Heart left ventricle (tissue), 13 donors: ENCODE data around the gene MRRF.

Source experiments
- POLR2A ChIP-seq, 2 donors: fragments of 450-650 bp; IDR thresholded peaks; one replicate each; pipeline ENCODE4 v1.6.1; 2017; ENCODE audit warnings: antibody characterized with exemption in 2 of 2, mild to moderate bottlenecking in 2 of 2, moderate library complexity in 2 of 2
- TF ChIP-seq, protein P1 (sequence below), 12 donors: fragments of 200-600 bp; sonication (generic) in 4 of 12; IDR thresholded peaks; one replicate each; pipeline versions ENCODE4 v1.5.0 to v1.8.0; 2018 to 2022; ENCODE audit warnings: antibody characterized with exemption in 12 of 12, mild to moderate bottlenecking in 5 of 12
- donor health status: ischemic (EF 13 %, LVEDD 7.1; RV severe dilation, severe dysfunction).
- donor health status: DM: no; HTN: yes; CAD: no.
- donor health status: DM: no; HTN: no; CAD: no.
- donor health status: ischemic (EF 25% LVEDD 6.9; RV normal size, moderate dysfunction).
- donor health status: ischemic (EF 25% LVEDD 5.7; RV mildly dilated, moderate dysfunction).
- donor health status: ischemic (EF 35%, LVEDD 5.7; RV mildly dilated, moderate dysfunction).
- donor health status: nonischemic (EF 11% LVEDD 7.7; RV severe dilation, severe dysfunction).
- donor health status: DM: yes; HTN: yes; CAD: no.
- donor health status: PGD.
- donor health status: ischemic (EF 29% LVEDD 5.4; RV normal size, mild dysfunction).
- donor health status: nonischemic (EF 23%, LVEDD 6.1; RV moderate dilation, normal function).

DNA sequence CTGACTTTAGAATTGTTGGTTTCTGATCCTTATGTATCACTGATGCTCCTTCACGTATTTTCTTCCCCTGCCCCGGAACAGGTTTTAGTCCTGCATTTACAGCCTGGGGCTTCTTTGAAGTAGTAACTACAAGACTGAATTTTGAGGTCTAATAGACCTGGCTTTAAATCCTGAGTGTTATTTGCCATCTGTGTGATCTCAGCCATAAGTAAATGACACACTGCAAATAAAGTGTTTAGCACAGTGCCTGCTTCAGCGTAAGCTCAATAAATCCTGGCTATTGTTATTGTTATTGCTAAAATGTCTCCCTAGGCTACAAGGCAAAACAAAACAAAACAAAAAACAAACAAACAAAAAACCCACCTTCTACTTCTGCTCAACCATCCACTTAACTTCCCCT, 20.3 kb upstream of the MRRF start:
- TF ChIP-seq POLR2A (IDR thresholded peaks at IDR 0.05), result no peak
- TF ChIP-seq, protein P1, sequence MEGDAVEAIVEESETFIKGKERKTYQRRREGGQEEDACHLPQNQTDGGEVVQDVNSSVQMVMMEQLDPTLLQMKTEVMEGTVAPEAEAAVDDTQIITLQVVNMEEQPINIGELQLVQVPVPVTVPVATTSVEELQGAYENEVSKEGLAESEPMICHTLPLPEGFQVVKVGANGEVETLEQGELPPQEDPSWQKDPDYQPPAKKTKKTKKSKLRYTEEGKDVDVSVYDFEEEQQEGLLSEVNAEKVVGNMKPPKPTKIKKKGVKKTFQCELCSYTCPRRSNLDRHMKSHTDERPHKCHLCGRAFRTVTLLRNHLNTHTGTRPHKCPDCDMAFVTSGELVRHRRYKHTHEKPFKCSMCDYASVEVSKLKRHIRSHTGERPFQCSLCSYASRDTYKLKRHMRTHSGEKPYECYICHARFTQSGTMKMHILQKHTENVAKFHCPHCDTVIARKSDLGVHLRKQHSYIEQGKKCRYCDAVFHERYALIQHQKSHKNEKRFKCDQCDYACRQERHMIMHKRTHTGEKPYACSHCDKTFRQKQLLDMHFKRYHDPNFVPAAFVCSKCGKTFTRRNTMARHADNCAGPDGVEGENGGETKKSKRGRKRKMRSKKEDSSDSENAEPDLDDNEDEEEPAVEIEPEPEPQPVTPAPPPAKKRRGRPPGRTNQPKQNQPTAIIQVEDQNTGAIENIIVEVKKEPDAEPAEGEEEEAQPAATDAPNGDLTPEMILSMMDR (IDR thresholded peaks at IDR 0.05), result no peak
